GM21381 (cell line): ENCODE measurements around the gene YKT6.
"Not testable (repeated sequence)": the region's sequence is repeated elsewhere in the genome, so short reads cannot be mapped to it uniquely, and the experiment has no call there.

ENCODE experiments used
- ATAC-seq: cut with Tn5 transposase; IDR thresholded peaks from one replicate; pipeline ENCODE4 v1.9.1; 2021; ENCODE audit warnings: mild to moderate bottlenecking, moderate library complexity; ENCODE audit not compliant: unreplicated experiment

The YKT6 gene

DNA sequence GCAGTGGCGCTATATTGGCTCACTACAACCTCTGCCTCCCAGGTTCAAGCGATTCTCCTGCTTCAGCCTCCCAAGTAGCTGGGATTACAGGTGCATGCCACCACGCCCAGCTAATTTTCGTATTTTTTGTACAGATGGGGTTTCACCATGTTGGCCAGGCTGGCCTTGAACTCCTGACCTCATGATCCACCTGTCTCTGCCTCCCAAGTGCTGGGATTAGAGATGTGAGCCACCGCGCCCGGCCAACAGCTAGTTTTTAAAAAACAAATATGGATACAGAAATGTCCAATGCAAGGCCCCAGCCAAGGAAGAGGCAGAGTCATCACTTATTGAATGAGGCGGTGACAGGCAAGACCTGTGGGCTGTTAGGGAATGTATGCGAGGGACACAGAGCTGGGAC, 28.9 kb upstream of the YKT6 start:
- not testable (repeated sequence) for ATAC-seq

DNA sequence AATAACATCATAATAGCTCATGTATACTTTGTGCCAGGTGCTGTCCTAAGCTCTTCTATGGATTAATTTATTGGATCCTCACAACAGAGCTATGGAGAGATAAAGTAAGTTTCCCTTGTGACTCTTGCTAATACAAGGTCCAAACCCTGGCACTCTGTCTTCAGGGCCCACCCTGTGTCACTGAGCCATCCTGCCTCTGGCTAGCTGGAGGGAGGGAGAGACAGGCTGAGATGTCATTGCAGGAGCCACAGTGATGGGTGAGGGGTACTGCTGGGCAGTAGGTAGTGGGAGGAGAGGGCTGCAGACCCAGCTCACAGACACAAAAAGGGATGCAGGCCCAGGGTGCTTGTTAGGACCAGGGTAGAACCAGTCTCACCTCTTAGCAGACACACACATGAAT, 28.4 kb upstream of the YKT6 start:
- no peak for ATAC-seq

DNA sequence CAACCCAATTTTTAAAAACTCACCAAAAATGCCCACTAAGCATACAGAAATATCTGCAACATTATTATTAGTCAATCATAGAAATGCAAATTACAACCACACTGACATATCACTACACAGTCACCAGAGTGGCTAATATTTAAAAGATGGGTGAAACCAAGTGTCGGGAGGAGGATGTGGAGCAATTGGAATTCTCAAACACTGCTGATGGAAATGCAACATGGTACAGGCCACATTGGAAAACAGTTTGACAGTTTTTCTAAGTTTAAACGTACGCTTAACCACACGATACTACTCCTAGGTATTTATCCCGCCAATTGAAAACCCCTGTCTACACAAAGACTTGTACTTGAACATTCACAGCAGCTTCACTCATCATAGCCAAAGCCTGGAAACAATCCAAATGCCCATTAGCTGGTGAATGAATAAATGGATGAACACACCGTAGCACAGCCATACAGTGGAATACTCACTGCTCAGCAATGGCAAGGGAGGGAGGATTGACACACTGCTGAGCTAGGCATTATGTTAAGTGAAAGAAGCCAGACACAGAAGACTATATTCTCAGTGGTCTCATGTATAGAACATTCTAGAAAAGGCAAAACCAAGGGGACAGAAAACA, 27.9 kb upstream of the YKT6 start:
- no peak for ATAC-seq

DNA sequence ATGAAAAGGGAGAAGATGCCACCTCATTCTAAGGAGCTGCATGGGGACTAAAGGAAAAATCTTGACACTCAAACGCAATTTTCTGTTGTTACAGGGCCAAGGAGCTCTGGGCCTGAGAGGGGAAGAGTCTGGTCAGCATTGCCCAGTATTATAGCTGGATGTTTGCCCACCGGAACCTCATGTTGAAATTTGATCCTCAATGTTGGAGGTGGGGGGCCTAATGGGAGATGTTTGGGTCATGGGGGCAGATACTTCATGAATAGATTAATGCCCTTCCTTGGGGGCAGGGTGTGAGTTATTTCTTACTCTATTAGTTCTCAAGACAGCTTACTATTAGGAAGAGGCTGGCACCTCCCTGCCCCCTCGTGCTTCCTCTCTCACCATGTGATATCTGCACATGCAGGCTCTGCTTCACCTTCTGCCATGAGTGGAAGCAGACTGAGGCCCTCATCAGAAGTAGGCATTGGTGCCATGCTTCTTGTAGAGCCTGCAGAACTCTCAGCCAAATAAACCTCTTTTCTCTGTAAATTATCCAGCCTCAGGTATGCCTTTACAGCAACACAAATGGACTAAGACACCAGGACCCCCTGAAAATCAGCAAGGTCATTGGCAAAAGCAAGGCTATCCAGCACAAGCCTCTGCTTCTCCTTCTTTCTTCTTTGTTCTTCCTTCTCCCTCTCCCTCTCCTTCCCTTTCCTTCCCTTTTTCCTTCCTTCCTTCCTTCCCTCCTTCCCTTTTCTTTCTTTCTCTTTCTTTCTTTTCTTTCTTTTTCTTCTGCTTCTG, 26.7 kb upstream of the YKT6 start:
- ATAC-seq = no peak

DNA sequence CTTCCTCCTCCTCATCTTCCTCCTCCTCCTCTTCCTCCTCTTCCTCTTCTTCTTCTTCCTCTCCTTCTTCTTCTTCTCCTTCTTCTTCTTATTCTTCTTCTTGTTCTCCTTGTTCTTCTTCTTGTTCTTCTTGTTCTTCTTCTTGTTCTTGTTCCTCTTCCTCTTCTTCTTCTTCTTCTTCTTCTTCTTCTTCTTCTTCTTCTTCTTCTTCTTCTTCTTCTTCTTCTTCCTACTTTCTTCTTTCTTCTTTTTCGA, 26.2 kb upstream of the YKT6 start:
- ATAC-seq = not testable (repeated sequence)

DNA sequence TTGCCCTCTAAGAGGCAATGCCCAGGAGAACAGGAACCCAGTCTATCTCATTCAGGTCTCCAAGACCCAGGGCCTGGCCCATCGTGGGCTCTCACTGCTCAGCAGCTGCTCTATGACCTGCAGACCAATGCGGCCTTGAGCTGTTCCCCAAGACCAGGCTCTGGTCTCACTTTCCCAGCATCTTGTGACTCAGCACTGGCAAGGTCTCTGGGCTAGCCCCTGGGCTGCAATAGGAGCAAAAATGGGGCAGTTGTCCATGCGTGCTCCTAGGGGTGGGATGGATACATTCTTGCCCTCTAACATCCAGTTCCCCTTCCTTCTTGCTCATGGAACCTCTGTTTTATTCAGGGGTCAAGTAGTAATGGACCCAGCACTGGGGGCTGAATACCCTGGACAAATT, 25.0 kb upstream of the YKT6 start:
- no peak for ATAC-seq

DNA sequence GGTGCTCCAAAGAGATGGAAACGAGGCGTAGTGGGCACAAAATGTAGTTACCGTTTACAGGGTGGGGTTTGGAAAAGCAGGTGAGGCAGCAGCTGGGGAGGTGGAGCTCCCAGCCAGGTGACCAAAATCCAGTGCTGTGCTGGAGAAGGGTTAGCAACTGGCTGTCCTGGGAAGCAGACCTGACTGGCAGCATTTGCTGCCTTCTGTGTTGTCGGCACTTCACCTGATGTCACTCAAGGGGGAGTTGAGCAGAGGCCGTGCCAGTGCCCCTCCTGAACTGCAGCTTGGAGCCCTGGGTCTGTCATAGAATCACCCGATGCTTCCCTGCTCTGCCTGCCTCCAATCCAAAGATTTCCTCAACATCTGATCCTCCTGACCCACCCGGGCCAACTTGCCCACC, 24.3 kb upstream of the YKT6 start:
- ATAC-seq = no peak

DNA sequence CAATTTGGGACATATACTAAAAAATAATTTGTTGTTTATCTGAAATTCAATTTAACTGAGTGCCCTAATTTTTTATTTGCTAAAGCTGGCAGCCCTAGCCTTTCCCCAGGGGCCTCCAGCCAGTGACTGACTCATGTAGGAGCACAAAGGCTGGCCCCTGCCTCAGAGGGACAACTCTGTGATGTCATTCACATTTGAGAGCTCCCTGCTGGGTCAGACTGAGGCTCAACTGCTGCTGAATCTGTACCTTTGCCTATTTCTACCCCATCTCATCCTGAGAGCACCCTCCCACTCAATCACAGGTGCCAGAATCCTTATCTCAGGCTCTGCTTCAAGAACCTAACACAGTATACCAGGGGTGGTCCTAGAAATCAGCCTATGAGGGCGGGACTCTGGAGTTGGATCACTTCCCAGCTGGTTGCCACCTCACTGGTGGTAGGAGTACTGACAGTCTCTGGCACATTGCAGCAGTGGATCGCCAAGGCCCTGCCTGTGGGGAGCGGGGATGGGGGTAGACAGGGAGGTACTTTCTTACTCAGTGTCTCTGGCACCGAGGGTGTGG, 23.1 kb upstream of the YKT6 start:
- no peak for ATAC-seq

DNA sequence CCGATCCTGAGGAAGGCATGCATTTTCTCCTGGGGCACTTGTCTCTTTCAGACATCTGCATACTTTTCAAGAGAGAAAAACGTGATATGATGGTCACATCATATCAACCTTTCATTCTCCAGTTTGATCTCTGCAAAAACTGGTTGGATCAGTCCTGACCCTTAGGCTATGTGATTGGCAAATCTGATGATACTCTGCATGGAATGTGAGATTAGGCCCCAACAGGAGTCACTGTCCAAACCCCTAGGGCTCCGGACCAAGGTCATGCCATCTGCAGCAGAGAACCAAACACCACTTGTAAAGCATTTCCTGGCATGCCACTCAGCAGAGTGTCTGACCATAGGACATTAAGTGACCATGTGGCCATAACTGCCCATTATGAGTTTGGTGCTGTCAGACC, 20.1 kb upstream of the YKT6 start:
- no peak for ATAC-seq

DNA sequence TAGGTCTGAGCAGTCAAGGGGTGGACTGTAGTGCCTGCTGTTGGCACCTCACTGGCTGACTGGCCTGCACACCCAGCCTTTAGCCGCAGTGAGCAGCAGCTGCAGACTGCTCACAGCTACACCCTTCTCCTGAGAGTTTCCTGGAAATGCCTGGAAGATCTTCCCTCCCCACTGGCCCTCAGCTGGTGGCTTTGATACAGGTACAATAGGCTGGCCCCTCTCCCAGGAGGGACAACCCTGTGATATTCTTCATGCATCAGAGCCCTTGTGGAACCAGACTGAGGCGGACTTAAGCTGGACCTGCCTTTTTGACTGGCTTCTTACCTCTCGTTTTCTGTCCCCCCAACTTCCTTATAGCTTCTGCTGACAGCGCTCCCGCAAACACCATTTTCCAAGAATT, 18.0 kb upstream of the YKT6 start:
- ATAC-seq = no peak

DNA sequence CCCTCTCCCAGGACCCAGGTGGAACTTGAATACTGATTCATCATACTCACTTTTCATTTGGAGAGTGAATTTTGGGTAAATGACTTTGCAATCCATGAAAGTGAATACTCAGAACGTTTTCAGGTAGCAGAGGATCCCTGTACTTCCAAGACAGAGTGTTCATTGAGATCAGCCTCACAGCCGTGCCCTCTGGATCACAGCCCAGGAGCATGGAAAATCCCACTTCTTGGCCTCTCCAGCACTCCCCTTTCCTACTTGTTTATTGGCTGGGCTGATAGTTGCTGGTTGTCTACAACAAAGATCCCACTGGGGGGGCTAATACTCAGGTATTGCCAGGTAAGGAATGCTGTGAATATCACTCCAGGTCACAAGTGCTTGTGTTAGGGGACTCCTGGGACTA, 17.4 kb upstream of the YKT6 start:
- ATAC-seq = no peak

DNA sequence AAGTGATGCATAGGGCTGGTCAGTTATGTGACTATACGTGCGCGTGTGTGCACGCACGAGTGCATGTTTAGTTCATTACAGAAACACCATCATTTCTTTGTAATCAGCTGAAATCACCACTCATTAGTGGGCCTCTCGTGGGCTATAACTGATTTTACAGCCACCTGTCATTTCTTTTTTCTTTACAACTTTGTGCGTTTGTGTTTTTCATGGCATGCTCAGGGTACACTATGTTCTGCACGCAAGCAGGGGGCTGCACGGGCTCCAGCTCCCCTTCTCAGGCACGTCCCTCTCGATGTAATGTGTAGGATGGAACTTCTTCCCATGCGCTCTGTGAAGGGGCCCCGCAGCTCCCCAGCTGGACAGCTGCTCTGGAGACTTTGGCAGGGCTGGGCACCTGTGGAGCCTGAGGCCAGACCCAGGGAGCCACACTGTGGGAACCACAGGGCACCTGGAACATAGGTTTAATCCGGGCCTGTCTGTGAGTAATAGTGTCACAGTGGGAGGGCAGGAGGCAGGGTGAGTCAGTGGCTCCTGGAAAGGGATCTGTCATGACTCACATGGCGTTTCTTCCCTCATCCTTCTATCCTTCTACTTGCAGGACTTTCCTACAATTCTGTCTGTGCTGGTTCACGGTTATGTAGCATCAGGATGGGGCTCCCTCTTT, 16.4 kb upstream of the YKT6 start:
- no peak for ATAC-seq

DNA sequence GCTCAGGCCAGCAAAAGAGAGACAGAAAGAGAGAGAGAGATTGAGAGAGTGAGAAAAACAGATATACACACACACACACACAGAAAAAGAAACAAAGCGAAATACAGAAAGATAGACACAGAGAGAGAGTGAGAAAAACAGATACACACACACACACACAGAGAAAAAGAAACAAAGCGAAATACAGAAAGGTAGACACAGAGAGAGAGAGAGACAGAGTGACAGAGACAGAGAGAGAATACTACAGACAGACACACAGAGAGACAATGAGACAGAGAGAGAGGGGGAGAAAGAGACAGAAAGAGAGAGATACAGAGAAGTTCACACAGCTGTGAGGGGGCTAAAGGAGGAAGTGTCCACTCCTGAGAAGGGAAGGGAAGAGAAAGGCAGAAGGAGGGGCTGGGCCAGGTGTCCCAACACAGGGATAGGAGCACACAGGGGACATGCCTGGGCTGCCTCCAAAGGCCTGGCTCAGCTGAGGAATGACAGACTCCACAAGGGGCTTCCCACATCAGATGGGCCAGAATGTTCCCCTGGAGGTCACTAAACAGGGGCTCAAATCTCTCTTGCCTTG, 15.8 kb upstream of the YKT6 start:
- no peak for ATAC-seq

DNA sequence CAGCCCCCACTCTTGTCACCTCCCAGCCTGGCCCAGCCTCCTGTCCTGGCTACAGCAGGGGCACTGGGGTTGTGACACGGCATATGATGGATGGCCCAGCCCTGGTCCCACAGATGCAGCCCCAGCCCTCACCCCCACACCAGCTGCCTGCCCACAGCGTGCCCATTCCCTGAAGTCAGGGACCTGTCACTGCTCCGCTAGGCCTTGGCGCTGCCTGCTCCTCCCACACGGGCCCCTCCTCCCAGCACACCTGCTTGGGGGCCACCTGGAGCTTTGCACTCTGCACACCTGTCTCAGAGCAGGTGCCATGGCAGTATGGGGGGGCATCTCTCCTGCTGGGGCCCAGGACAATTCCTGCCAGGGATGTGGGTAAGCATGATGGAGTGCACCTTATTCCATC, 15.0 kb upstream of the YKT6 start:
- no peak for ATAC-seq

DNA sequence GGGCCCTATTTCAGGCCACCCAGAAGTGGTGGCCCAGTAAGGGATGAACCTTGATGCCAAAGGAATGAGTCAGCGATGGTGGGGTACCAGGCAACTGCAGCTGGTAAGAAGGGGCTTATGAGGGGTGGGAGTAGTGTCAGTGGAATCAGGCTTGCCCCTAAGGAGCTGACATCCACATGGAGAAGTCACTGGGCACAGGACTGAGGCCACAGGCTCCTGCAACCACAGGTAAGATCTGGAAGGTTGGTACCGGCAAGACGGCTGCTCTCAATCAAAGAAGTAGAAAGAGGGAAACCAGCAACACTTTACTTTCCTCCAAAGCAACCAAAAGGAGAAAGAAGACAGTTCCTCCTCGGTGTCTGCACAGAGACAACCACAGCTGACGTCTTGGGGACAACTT, 14.0 kb upstream of the YKT6 start:
- ATAC-seq = no peak

DNA sequence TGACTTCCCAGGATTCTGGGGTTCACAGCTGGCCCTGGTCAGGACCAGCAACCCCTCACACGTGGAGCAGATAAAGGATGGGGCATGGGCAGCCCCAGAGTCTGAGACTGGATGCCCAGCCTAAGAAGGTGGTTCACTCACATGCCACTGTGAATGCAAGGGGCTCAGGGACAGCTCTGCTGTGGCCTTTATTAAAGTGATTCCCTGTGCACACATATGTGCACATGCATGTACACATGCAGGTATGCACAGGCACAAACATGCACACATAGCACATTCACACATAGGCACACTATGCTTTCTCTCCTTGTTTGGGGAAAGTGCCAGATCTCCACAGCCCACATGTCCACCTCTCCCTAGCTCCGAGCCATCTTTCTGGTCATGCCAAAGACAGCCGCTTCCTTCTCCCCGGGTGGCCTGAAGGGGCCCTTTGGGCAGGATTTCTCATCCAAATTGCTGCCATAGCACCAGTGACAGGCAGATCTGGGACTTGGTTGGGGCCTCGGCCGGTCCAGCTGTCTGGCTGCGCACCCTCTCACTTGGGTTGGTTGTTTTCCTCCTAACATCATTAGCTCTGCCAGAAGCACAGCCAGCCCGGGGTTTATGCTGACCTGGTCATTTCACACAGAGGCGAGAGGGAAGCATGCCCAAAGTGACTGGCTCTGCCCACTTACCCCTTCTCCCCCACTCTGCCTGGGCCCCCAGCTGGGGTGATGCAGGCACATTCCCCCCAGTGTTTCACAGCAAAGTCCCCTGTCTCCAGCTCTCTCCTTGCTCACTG, 13.0 kb upstream of the YKT6 start:
- no peak for ATAC-seq

DNA sequence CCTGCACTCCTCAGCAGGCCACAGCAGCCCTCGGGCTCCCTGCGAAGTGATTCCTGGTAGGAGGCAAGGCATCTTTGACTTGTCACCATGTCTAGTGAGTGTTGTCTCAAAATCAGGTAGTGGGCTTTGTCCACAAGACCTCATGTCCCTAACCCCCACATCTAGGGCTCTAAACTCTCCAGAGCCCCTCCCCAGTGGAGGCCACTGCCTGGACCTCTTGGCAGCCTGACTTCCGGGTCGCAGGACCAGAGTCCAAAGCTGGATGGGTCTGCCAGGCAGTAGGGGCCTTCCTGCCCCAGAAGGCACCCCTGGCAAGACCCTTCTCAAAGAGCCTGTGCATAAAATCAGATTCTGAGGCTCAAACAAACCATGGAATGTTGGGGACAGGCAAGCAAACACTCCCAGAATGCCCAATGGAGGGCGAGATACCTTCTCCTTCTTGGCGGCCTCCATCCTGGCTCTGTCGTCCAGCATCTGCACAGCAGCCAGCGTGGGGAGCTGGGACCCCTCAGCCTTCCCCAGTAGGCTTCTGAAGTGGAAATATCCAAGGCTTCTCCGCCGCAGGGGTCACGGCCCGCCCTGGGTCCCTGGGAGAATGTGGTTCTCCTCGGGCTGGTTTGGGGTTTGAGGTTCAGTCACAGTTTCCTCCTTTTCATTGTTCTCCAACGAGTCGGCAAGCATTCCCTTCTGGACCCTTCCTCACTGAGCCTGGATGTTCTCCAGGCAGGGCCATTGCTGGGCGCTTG, 12.1 kb upstream of the YKT6 start:
- no peak for ATAC-seq

DNA sequence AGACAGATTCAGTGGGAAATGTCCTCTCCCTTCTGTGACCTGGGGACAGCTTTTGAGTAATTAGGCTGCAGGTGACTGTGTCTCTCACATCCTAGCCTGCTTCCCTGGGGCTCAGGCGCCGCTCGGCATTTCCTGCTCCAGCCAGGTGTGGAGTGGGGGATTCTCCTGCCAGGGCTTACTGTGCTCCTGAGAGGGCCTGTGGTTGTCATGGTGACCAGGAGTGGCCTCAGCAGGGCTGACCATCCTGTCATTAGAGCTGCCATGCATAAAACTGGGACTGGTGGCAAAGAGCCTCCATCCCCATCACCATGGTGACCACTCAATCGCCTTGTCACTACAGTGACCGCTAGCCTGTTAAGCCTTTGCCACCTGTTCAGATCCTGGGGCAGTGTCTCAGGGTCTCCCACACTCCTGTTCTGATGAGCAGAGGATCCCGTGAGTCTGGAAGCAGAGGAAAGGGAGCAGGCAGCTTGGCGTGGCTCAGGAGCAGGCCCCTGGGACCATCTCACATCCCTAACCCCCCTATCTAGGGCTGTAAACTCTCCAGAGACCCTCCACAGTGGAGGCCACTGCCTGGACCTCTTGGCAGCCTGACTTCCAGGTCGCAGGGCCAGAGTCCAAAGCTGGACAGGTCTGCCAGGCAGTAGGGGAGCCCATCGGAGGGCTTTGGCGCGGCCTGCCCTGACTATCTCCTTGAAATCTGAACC, 11.3 kb upstream of the YKT6 start, which contains the start of gene GCK:
TSS of gene GCK (minus strand) at position 154 of the 707 bp plus-strand sequence. CDS start 486 bp downstream, outside the sequence.
- ATAC-seq = no peak

DNA sequence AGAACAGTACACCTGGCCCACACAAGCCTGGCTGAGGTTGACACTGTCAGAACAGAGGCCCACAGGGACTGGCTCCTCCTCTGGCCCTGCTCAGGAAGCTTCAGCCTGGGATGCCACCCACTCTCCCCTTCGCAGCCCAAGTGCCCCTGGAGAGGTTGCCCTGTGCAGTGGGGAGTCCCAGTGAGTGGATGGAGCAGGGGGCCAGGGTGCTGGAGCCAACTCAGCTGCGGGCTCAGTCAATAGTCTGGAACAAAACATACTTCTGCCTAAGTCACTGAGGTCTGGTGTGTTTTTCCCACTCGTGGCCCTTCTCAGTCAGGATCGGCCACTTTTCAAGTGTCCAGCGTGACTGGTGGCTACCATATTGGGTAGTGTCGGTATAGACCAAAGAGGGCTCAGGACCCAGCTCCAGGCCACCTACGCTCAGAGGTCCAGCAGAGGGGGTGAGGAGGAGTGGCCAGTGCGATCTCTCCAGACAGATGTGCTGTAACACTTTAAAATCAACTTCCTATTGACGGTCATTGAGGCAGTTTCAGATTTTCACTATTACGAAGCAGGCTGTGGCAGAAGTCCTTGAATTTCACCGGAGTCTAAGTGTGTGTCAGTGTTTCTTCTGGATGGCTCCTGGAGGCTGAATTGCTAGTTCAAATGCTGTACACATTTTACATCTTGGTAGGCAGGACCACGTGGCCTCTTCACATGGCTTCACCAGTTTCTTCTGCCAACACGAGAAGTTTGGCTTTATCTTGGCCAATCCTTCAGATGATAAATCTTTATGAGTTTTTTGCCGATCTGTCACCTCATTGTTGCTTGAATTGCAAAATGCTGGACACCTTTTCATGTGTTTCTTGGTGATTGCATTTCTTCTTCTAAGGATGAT, 10.5 kb upstream of the YKT6 start:
- ATAC-seq = no peak
